ENCODE data around the gene NPAS3.

GRCh38 chr14:33335366-33335765 lies 396.7 kb downstream of the NPAS3 start:
- TF ChIP-seq POLR2A (IDR thresholded peaks at IDR 0.05) = no peak
- TF ChIP-seq CTCF (IDR thresholded peaks at IDR 0.05) = no peak

Measured in uterus (tissue), 2 donors.